ENCODE measurements around the gene PI4K2A.

The PI4K2A gene

GRCh38 chr10:97640174-97640867, at the start of gene PI4K2A:
PI4K2A (plus strand) TSS chr10:97640671; CDS start chr10:97640743, 72 bp downstream.
- peak; percentile 99 for DNase-seq

DNA sequence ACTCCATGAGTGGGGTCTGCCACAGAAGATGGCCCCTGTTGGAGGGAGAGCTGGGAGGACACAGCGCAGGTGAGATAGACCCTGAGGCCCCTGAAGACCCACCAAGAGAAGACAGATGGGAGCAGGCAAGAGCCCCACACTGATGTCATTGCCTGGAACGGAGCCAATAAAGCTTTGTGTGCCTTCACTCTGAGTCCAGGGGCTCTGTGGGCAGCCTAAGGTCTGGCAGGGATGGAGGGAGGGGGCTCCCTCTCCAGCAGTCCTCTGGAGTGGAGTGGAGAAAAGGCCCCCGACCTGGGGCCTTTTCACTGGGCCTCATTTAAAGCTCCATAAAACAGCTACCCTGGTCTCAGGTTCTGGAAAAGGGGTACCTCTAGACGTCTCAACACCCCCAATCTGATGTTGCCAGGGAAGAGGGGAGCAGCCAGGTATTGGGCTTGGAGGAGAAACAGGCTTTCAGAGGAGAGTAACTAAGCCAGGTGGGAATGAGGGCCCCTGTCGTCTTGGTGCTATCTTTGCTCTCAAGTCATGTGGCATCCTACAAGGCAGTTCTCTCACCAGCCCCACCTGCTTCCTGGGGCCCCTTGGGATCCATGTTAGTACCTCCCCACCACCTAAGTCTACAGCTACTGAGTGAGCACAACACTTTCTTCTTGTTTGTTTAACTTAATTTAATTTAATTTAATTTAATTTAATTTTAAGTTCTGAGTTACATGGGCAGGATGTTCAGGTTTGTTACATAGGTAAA, 49.5 kb upstream of the PI4K2A start:
- no peak for DNase-seq

- no peak for DNase-seq
Measured at GRCh38 chr10:97593421-97593820, 47.0 kb upstream of the PI4K2A start.

- no peak for DNase-seq
Measured at GRCh38 chr10:97596101-97597082, 44.1 kb upstream of the PI4K2A start.

- no peak for DNase-seq
Measured at GRCh38 chr10:97597778-97598177, 42.7 kb upstream of the PI4K2A start.

DNA sequence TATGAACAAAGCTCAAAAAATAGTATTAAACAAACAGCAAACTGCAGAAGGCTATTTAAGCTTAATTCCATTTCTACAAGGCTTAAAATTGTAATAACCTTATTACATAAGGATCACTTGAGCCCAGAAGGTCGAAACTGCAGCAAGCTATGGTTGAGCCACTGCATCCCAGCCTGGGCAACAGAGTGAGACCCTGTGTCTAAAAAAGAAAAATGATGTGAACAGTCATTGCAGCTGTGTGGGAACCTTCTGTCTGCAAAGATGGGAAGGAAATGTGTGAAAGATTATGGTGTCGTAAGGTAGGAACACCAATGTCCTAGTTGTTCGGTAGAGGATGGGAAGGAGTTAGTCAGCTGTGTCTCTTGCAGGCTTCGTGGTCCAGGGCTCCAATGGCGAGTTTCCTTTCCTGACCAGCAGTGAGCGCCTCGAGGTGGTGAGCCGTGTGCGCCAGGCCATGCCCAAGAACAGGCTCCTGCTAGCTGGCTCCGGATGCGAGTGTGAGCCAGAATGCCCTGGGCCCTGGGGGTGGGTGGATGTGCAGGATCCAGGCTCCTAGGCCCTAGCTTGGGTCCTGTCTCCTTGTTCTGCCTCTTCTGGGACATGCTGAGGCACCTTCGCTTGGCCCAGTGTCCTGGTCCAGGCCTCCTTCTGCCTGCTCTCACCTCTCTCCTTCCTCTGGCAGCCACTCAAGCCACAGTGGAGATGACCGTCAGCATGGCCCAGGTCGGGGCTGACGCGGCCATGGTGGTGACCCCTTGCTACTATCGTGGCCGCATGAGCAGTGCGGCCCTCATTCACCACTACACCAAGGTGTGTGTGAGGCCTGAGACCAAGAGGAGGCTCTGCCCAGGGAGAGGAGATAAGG, 41.8 kb upstream of the PI4K2A start:
- DNase-seq, result no peak

- DNase-seq, result no peak
Measured at GRCh38 chr10:97599272-97599619, 41.2 kb upstream of the PI4K2A start.

DNA sequence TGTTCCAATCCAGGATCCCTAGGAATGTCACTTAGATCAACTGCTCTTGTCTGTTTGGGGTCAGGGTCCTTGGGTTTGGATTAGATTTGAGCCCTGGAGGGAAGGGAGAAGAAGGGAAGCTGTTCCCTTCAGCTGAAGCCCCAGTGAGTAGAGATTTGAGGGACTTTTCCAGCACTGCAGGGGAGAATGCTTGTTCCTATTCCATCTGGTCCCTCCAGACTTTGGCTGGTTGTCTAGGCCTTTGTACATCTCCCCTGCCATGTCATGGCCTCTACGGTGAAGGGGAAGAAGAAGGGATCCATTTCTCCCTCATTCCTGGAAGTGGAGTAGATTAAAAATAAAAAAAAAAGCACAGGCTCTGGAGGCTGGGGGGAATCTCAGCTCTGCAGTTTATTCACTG, 39.9 kb upstream of the PI4K2A start:
- DNase-seq, result no peak

GRCh38 chr10:97601268-97602215, 38.9 kb upstream of the PI4K2A start:
- no peak for DNase-seq

- DNase-seq, result no peak
Measured at GRCh38 chr10:97607095-97607636, 33.3 kb upstream of the PI4K2A start.

- no peak for DNase-seq
Measured at GRCh38 chr10:97608991-97609561, 31.4 kb upstream of the PI4K2A start.

GRCh38 chr10:97611473-97611872, 29.0 kb upstream of the PI4K2A start:
- no peak for DNase-seq

- DNase-seq, result no peak
Measured at GRCh38 chr10:97612386-97612785, 28.1 kb upstream of the PI4K2A start.

DNA sequence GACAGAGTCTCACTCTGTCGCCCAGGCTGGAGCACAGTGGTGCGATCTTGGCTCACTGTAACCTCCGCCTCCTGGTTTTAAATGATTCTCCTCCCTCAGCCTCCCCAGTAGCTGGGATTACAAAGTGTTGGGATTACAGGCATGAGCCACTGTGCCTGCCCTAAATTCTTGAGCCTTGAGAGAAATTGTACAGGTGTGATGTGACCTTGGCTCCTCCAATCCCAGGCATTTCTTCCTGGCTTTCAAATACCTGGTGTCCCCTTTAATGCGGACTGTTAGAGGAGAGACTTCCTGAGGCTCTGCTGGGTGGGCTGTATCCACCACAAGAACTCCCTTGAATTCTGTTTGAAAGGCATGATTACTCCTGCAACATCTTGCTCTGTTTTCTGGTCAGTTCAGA, 22.2 kb upstream of the PI4K2A start:
- DNase-seq, result no peak

DNA sequence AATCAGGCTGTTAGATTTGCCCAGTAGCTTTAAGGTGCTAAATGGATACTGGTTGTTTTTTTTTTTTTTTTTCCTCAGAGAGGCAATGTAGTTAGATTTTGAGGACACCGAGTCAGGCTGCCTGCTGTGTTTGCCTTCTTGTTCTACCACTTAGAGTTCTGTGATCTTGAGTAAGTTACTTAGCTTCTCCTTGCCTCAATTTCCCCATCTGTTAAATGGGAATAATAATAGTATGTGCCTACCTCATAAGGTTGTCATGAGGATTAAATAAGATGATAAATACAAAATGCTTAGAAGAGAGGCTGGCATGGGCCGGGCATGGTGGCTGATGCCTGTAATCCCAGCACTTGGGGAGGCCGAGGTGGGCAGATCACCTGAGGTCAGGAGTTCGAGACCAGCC, 21.7 kb upstream of the PI4K2A start:
- no peak for DNase-seq

DNA sequence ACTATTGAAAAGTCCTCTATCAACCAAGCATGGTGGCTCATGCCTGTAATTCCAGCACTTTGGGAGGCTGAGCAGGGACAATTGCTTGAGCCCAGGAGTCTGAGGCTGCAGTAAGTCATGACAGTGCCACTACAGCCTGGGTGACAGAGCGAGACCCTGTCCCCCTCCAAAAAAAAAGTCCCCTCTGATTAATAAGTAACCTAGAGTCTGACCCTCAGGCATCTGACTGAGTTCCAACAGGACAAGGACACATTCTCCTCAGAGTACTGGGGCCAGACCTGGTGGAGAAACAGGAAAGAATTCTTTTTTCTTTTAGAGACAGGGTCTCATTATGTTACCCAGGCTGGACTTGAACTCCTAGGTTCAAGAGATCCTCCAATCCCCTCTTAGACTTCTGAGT, 17.2 kb upstream of the PI4K2A start:
- DNase-seq, result no peak

DNA sequence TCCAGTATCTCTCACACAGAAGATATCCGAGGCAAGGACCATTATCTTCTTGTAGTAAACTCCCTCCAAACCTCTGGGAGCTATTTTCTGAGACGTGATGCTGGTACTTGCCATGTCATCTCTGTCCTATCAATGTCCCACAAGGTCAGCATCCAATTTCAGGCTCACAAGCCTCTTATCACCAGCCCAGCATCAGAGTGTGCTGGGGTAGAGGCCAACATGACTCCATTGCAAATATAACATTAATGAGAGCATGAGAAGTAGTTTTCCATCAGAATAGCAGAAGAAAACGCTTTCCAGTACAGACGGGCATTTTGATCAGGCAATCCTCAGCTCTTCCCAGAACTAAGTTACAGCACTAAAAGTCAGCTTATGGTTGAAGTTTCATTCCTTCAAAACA, 12.7 kb upstream of the PI4K2A start:
- DNase-seq, result no peak

DNA sequence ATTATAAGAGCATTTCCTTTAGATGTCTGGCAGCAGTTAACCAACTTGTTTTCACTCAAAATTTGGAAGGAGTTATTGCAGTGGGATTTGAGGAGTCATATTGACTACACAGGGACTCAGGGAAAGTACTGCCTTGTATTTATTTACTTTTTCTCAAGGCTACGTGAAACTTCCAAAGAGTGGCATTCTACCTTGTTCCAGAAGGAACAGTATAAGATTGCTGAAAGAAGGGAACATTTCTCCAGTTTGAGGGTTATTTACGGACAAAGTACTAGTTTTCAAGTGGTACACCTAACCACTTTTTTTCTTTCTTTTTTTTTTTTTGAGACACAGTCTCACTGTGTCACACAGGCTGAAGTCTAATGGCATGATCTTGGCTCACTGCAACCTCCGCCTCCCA, 12.2 kb upstream of the PI4K2A start:
- DNase-seq, result no peak

DNA sequence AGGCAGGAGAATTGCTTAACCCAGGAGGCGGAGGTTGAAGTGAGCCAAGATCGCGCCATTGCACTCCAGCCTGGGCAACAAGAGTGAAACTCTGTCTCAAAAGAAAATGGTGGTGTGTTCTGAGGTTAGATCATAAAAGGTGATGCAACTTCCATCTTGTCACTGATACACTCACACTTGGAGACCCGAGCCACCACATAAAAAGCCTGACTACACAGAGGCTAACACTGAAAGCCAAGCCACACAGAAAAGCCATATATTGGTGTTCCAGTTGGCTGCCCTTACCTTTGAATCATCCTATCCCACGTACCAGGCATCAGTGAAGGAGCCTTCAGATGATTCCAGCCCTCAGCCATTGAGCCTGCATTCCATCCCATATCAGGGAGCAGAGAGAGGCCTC, 11.2 kb upstream of the PI4K2A start:
- DNase-seq, result no peak

DNA sequence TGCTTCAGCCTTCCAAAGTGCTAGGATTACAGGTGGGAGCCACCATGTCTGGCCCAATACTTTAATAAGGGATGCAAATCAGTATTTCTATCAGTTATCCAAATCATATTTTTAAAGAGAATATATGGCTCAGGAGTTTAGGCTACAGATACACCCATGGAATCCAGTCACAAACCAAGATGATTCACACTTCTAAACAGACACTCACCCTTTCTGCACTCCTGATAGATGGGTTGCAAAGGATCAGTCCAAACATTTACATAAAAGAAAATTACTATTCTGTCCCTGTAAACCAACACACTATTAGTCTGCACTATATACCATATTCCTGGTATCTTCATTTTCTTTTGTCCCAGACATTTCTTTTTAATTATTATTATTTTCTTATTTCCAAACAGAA, 9.4 kb upstream of the PI4K2A start:
- DNase-seq, result no peak

Data from activated naive CD4-positive, alpha-beta T cell treated with Interleukin-2 at 50 U/mL for 16 hours (primary cell).